B cell (primary cell): ENCODE data around the gene N4BP2L2. TPM values are rescaled to one million over a fixed set of nuclear protein-coding genes. Genes with fewer than 3 reads are reported as not detected.

Experiments
- ATAC-seq: fragments of 200-7000 bp; cut with Tn5 transposase; one replicate; pipeline ENCODE4 v1.10.0; 2021; ENCODE audit warnings: low read depth, mild to moderate bottlenecking, moderate number of reproducible peaks, moderate library complexity
- CTCF ChIA-PET: fragments of 350-600 bp; sonication (Branson Sonifier 250); formaldehyde crosslinking; loops from one replicate; lab custom pipeline; 2021; ENCODE audit warnings: antibody characterized with exemption, inconsistent platforms; lab: Charles Lee
- POLR2A ChIA-PET: fragments of 350-600 bp; sonication (Branson Sonifier 250); formaldehyde crosslinking; loops from one replicate; lab custom pipeline; 2021; ENCODE audit warnings: antibody characterized with exemption; lab: Charles Lee
- DNase-seq: peaks from one replicate; pipeline ENCODE4 v3.0.0; 2013
- H2AFZ ChIP-seq: 2 replicates; pipeline ENCODE4 v1.6.1; 2012; ENCODE audit warnings: mild to moderate bottlenecking, low read depth, low read length; ENCODE audit not compliant: insufficient read depth, poor library complexity, severe bottlenecking
- H3K27ac ChIP-seq, 2 donors: 1 replicate in 1 of 2; 2 replicates in 1 of 2; pipeline ENCODE4 v1.5.1; 2012 to 2013; ENCODE audit warnings: low read length in 2 of 2, mild to moderate bottlenecking in 2 of 2, moderate library complexity in 1 of 2
- H3K27me3 ChIP-seq, 4 experiments: fragments of 200-600 bp in 1 of 4; sonication (generic) in 1 of 4; replicated peaks in 1 of 4; 1 replicate in 2 of 4; 2 replicates in 2 of 4; pipeline versions ENCODE4 v1.6.1 to v1.7.0; 2013 to 2016; ENCODE audit warnings: low read length in 3 of 4, mild to moderate bottlenecking in 2 of 4, mixed read lengths in 1 of 4, moderate library complexity in 1 of 4; ENCODE audit not compliant: insufficient read depth in 4 of 4, control insufficient read depth in 3 of 4; ENCODE audit errors: control extremely low read depth in 1 of 4
- H3K36me3 ChIP-seq, 2 experiments: replicated peaks in 1 of 2; 1 replicate in 1 of 2; 2 replicates in 1 of 2; pipeline versions ENCODE4 v1.6.1 to v1.7.1; 2013; ENCODE audit warnings: low read length in 1 of 2; ENCODE audit not compliant: insufficient read depth in 2 of 2, control insufficient read depth in 1 of 2; ENCODE audit errors: control extremely low read depth in 1 of 2, extremely low read depth in 1 of 2
- H3K4me1 ChIP-seq, 2 donors: fragments of 200-600 bp in 1 of 2; sonication (generic) in 1 of 2; 1 replicate in 1 of 2; 2 replicates in 1 of 2; pipeline versions ENCODE4 v1.5.1 to v1.6.1; 2013 to 2017; ENCODE audit warnings: low read length in 2 of 2; ENCODE audit not compliant: control insufficient read depth in 2 of 2, insufficient read depth in 2 of 2
- H3K4me2 ChIP-seq: replicated peaks from 2 replicates; pipeline ENCODE3; 2012; ENCODE audit warnings: mild to moderate bottlenecking, low read depth, low read length; ENCODE audit not compliant: poor library complexity, severe bottlenecking
- H3K4me3 ChIP-seq, 5 experiments: fragments of 200-600 bp in 1 of 5; sonication (generic) in 1 of 5; 1 replicate in 3 of 5; 2 replicates in 2 of 5; pipeline versions ENCODE4 v1.5.1 to v1.7.0; 2011 to 2016; ENCODE audit warnings: low read length in 4 of 5, mild to moderate bottlenecking in 4 of 5, low read depth in 2 of 5, control low read depth in 1 of 5, moderate library complexity in 1 of 5; ENCODE audit not compliant: insufficient read depth in 1 of 5; ENCODE audit errors: control extremely low read depth in 1 of 5, extremely low read depth in 1 of 5
- H3K79me2 ChIP-seq: fragments of 200-600 bp; sonication (generic); one replicate; pipeline ENCODE4 v1.6.0; 2016; ENCODE audit warnings: low read length; ENCODE audit not compliant: control insufficient read depth, insufficient read depth
- H3K9ac ChIP-seq: fragments of 200-600 bp; sonication (generic); 2 replicates; pipeline ENCODE4 v1.6.1; 2017; ENCODE audit warnings: mild to moderate bottlenecking, low read length, moderate library complexity
- H3K9me3 ChIP-seq, 3 donors: one replicate each; pipeline versions ENCODE4 v1.6.1 to v1.7.1; 2013; ENCODE audit warnings: low read length in 2 of 3; ENCODE audit not compliant: control insufficient read depth in 2 of 3, insufficient read depth in 1 of 3; ENCODE audit errors: control extremely low read depth in 1 of 3
- H4K20me1 ChIP-seq: 2 replicates; pipeline ENCODE4 v1.6.0; 2012; ENCODE audit warnings: mild to moderate bottlenecking, low read length; ENCODE audit not compliant: insufficient read depth, control insufficient read depth, poor library complexity, severe bottlenecking
- H3K27ac Mint-ChIP-seq: one replicate; pipeline ENCODE4 v1.8.0; 2021; ENCODE audit warnings: mixed read lengths
- H3K27me3 Mint-ChIP-seq: one replicate; pipeline ENCODE4 v1.8.0; 2021; ENCODE audit warnings: mixed read lengths
- H3K4me1 Mint-ChIP-seq: one replicate; pipeline ENCODE4 v1.8.0; 2021; ENCODE audit warnings: mixed read lengths
- H3K4me3 Mint-ChIP-seq: one replicate; pipeline ENCODE4 v1.8.0; 2021; ENCODE audit warnings: mixed read lengths
- H3K9me3 Mint-ChIP-seq: one replicate; pipeline ENCODE4 v1.8.0; 2022; ENCODE audit warnings: mixed read lengths; ENCODE audit not compliant: insufficient read depth
- EZH2 ChIP-seq: IDR thresholded peaks from 2 replicates; pipeline ENCODE4 v1.6.1; 2012; ENCODE audit warnings: borderline replicate concordance, low read depth, mild to moderate bottlenecking, moderate library complexity, low read length; ENCODE audit not compliant: insufficient read depth, poor library complexity, severe bottlenecking
- WGBS: methylation state at CpG from one replicate; pipeline ENCODE4 v1.1.5; 2013; ENCODE audit warnings: missing lambda C conversion rate; ENCODE audit not compliant: insufficient coverage; 5-methylcytosine and 5-hydroxymethylcytosine counted together
- intact Hi-C: fragments of 100-400 bp; cut with micrococcal nuclease; formaldehyde crosslinking; loops from one replicate; pipeline ENCODE4 v1.10.0; 2022
- polyA minus RNA-seq: library from RNA; depleted of rRNA, polyadenylated mRNA; stranded (reverse); fragments of >200 nt; gene quantifications from 2 replicates; pipeline ENCODE4 v1.2.3, GENCODE V29; 2012
- polyA plus RNA-seq: library from polyadenylated mRNA; depleted of rRNA; stranded (reverse); fragments of >200 nt; gene quantifications from 2 replicates; pipeline ENCODE4 v1.2.3, GENCODE V29; 2012
- total RNA-seq, 2 donors: library from RNA; stranded (reverse); fragments of 120-200 nt in 1 of 2; gene quantifications; 1 replicate in 1 of 2; 2 replicates in 1 of 2; pipeline versions ENCODE4 v1.2.3 to v1.2.4, GENCODE V29; 2013 to 2022
- TF ChIP-seq, protein P1 (sequence below): fragments of 200-600 bp; IDR thresholded peaks from one replicate; pipeline ENCODE4 v1.8.0; 2022; ENCODE audit warnings: antibody characterized with exemption, mild to moderate bottlenecking

Gene N4BP2L2
- 239 and 259 TPM in 2 replicates for total RNA-seq
- 261 TPM for total RNA-seq (2013)
- polyA plus RNA-seq, result 63.9 and 66.3 TPM in 2 replicates
- polyA minus RNA-seq, result 58.0 and 87.4 TPM in 2 replicates

DNA sequence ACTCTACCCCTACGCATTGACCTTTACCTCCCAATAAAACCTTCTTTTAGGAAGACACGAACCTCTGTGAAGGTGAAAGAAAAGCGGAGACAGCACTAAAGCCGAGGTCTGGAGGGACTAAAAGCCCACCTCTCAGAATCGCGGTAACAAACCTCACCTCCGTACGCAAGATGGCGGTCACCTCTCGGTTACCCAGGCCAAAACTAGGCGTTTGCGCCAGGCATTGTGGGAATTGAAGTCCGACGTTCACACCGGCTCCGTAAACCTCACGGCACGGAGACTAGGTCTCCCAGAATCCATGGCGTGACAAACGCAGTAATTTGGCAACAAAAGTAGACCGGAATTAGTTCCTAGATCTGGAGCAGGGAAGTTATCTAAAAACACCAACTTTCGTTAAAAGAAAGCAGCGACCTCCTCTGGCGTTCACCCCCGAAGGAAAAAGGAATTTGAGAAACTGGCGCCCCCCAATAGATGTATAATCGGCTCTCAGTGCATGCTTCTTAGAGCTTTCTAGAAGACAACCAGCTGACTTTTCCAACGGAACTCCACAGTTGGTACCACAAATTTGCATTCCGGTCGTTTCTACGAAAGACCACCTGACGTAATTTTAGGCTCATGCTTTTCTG is at the start of gene N4BP2L2:
TSS of gene N4BP2L2 (minus strand) at position 175 of the 626 bp plus-strand sequence. CDS start 1,768 bp downstream, outside the sequence.
- no peaks in the 10 kb centered on the region for H3K27me3 Mint-ChIP-seq
- peak within 1 kb of the TSS; percentile 90 for H2AFZ ChIP-seq
- H3K4me1 ChIP-seq, result peaks cover 20 to 38% of the 10 kb centered on the region in 2 donors
- H3K27ac Mint-ChIP-seq, result peak within 1 kb of the TSS; percentile 99
- H3K79me2 ChIP-seq, result peaks cover 51% of the 10 kb centered on the region
- H3K27me3 ChIP-seq, result no peaks in the 10 kb centered on the region
- intact Hi-C loops, result loop anchor here (1.0 to 10.0 kb wide), 9 partner anchors 48 to 1376 kb away; partner anchors contain the start of genes BRCA2, PDS5B and ZAR1L
- H3K4me3 ChIP-seq, result peak within 1 kb of the TSS; percentile 72 to 98 (median 86)
- ATAC-seq, result peak; percentile 96
- TF ChIP-seq EZH2, result no peak
- TF ChIP-seq, protein P1, sequence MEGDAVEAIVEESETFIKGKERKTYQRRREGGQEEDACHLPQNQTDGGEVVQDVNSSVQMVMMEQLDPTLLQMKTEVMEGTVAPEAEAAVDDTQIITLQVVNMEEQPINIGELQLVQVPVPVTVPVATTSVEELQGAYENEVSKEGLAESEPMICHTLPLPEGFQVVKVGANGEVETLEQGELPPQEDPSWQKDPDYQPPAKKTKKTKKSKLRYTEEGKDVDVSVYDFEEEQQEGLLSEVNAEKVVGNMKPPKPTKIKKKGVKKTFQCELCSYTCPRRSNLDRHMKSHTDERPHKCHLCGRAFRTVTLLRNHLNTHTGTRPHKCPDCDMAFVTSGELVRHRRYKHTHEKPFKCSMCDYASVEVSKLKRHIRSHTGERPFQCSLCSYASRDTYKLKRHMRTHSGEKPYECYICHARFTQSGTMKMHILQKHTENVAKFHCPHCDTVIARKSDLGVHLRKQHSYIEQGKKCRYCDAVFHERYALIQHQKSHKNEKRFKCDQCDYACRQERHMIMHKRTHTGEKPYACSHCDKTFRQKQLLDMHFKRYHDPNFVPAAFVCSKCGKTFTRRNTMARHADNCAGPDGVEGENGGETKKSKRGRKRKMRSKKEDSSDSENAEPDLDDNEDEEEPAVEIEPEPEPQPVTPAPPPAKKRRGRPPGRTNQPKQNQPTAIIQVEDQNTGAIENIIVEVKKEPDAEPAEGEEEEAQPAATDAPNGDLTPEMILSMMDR, result no peak
- H3K4me1 Mint-ChIP-seq, result peaks cover 44% of the 10 kb centered on the region
- H3K9me3 ChIP-seq, result no peaks in the 10 kb centered on the region
- no peaks in the 10 kb centered on the region for H3K9me3 Mint-ChIP-seq
- no peaks in the 10 kb centered on the region for H4K20me1 ChIP-seq
- H3K9ac ChIP-seq, result peak within 1 kb of the TSS; percentile 99
- peaks cover under 1 to 19% of the 10 kb centered on the region in 2 experiments for H3K36me3 ChIP-seq
- CTCF ChIA-PET, result interaction anchor here (1.0 to 3.3 kb wide), 9 partner anchors 42 to 1005 kb away, joined by 3 to 10 read pairs (median 4); partner anchors contain the start of genes N4BP2L1 and PDS5B
- peak; percentile 96 for DNase-seq
- peak within 1 kb of the TSS; percentile 98 for H3K4me3 Mint-ChIP-seq
- POLR2A ChIA-PET, result interaction anchor here (1.4 to 1.8 kb wide), 3 partner anchors 47 to 223 kb away, joined by 6 to 25 read pairs (median 7); partner anchors contain the start of genes BRCA2, N4BP2L1, PDS5B and ZAR1L
- peak within 1 kb of the TSS; percentile 98 for H3K27ac ChIP-seq
- H3K4me2 ChIP-seq, result peak within 1 kb of the TSS; percentile 80
- 2% methylated on average over 28 of the region's 32 CpGs for WGBS

DNA sequence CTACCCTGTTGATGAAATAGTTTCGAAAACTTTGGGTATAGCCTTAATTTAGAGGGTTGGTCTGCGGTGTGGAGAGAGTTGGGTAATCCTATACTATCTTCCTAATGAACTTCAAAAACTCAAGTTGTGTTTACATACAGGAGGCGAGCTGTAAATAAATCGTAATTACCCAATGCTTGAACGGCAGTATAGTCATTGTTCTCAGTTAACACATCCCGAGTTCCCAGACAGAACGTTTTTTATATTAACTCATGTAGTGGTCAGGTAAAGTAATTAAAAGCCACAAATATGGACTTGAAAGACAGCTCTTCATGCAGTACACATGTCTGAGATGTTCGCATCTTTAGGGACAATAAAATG is 49.2 kb upstream of the N4BP2L2 start:
- H3K9me3 ChIP-seq, result no peaks in the 10 kb centered on the region
- H3K4me1 ChIP-seq, result peaks cover 20 to 23% of the 10 kb centered on the region in 2 donors
- H3K36me3 ChIP-seq, result no peaks in the 10 kb centered on the region
- H3K4me2 ChIP-seq, result peak overlapping the region; percentile 76
- ChIA-PET POLR2A (interaction anchor here (0.7 kb wide), 1 partner anchor 955 kb away, joined by 3 read pairs; no protein-coding TSS in a partner anchor), CTCF (interaction anchor here (0.6 to 5.8 kb wide), 15 partner anchors 9 to 1231 kb away, joined by 3 to 81 read pairs (median 3); no protein-coding TSS in a partner anchor)
- H3K4me3 Mint-ChIP-seq, result peak overlapping the region; percentile 89
- peak overlapping the region; percentile 88 for H3K27ac Mint-ChIP-seq
- H3K4me1 Mint-ChIP-seq, result peaks cover 50% of the 10 kb centered on the region
- peaks cover 0 to 6% (median 0%) of the 10 kb centered on the region in 4 experiments for H3K27me3 ChIP-seq
- no peak for ATAC-seq
- WGBS, result no CpG with 5 or more reads among the region's 8 CpGs
- peak overlapping the region; percentile 47 to 69 for H3K27ac ChIP-seq
- H4K20me1 ChIP-seq, result peaks cover 18% of the 10 kb centered on the region
- H3K9me3 Mint-ChIP-seq, result no peaks in the 10 kb centered on the region
- H3K9ac ChIP-seq, result peak overlapping the region; percentile 77
- no peaks in the 10 kb centered on the region for H3K27me3 Mint-ChIP-seq
- intact Hi-C loops, result no loop called here
- peak overlapping the region; percentile 62 to 96 (median 80) for H3K4me3 ChIP-seq
- DNase-seq, result no peak
- TF ChIP-seq, protein P1, result no peak
- TF ChIP-seq EZH2, result no peak
- H2AFZ ChIP-seq, result peak overlapping the region; percentile 83
- peaks cover 55% of the 10 kb centered on the region for H3K79me2 ChIP-seq
